ENCODE measurements around the gene P4HB. TPM values are rescaled to one million over a fixed set of nuclear protein-coding genes. Genes with fewer than 3 reads are reported as not detected.
A peak's percentile ranks its signal among the peaks of the same experiment; 100 is the strongest.

The P4HB gene
- total and polyA plus RNA-seq, 2 experiments from 2014 or later: 1,651 to 3,203 TPM

DNA sequence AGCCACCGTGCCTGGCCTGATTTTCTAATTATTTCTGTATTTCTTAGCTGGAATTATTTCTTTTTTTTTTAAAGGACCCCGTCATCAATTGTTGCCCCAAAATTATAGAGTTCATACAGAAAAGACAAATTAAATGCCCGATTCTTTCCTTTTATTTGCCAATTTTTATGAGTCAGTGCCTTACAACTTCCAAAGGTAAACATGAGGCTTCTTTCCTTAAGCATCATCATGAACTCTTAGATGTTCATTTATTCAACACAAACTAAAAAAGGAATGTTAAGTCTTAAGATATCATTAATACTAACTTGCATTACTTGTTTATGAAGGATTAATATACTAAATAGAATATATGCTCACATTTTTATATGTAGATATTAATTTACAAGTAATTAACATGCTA, 18.0 kb upstream of the P4HB start:
- Histone ChIP-seq H3K27me3 (replicated peaks; ENCODE audit: insufficient read depth) (no peaks in the 10 kb centered on the region), H3F3A (ENCODE audit: insufficient read depth) (peaks cover 15% of the 10 kb centered on the region), H3K36me3 (ENCODE audit: low read depth) (peaks cover 8% of the 10 kb centered on the region), H3K79me2 (ENCODE audit: insufficient read depth) (peaks cover 23% of the 10 kb centered on the region), H3K4me3 (no peak overlapping the region), H4K20me1 (ENCODE audit: insufficient read depth) (no peaks in the 10 kb centered on the region), H3K9me3 (ENCODE audit: low read depth) (no peaks in the 10 kb centered on the region), H3K4me1 (ENCODE audit: insufficient read depth) (no peaks in the 10 kb centered on the region), H3K9ac (no peak overlapping the region), H3K27ac (no peak overlapping the region), H3K4me2 (ENCODE audit: unreplicated experiment) (no peak overlapping the region), H3K9me2 (ENCODE audit: insufficient read depth) (no peaks in the 10 kb centered on the region), H2AFZ (no peak overlapping the region)
- TF ChIP-seq EZH2 (IDR thresholded peaks at IDR 0.05; ENCODE audit: insufficient read depth, poor library complexity, severe bottlenecking) (no peak), EZH2phosphoT487 (IDR thresholded peaks at IDR 0.05; ENCODE audit: insufficient read depth, low read depth) (no peak)
- WGBS, 2 experiments (ENCODE audit: low coverage in 1 of 2, low lambda C conversion rate in 2 of 2, missing lambda C conversion rate in 2 of 2): 91 to 96% methylated on average over 3 of the region's 3 CpGs
- in situ Hi-C loops (cut with MboI): no loop called here
- DNase-seq: no peak

- Histone ChIP-seq H3F3A (ENCODE audit: insufficient read depth) (peaks cover 22% of the 10 kb centered on the region), H3K4me3 (no peak overlapping the region), H2AFZ (no peak overlapping the region), H3K9me2 (ENCODE audit: insufficient read depth) (no peaks in the 10 kb centered on the region), H3K9me3 (ENCODE audit: low read depth) (no peaks in the 10 kb centered on the region), H3K36me3 (ENCODE audit: low read depth) (peaks cover 8% of the 10 kb centered on the region), H3K27ac (no peak overlapping the region), H3K79me2 (ENCODE audit: insufficient read depth) (peaks cover 23% of the 10 kb centered on the region), H3K27me3 (replicated peaks; ENCODE audit: insufficient read depth) (no peaks in the 10 kb centered on the region), H3K9ac (no peak overlapping the region), H3K4me1 (ENCODE audit: insufficient read depth) (peaks cover under 1% of the 10 kb centered on the region; the same call in 1 of the 2 replicates), H4K20me1 (ENCODE audit: insufficient read depth) (no peaks in the 10 kb centered on the region), H3K4me2 (ENCODE audit: unreplicated experiment) (no peak overlapping the region)
- in situ Hi-C loops (cut with MboI): no loop called here
- TF ChIP-seq EZH2 (IDR thresholded peaks at IDR 0.05; ENCODE audit: insufficient read depth, poor library complexity, severe bottlenecking) (no peak), EZH2phosphoT487 (IDR thresholded peaks at IDR 0.05; ENCODE audit: insufficient read depth, low read depth) (no peak)
- DNase-seq: no peak
- WGBS, 2 experiments (ENCODE audit: low coverage in 1 of 2, low lambda C conversion rate in 2 of 2, missing lambda C conversion rate in 2 of 2): 95 to 100% methylated on average over 5 of the region's 5 CpGs
Measured at GRCh38 chr17:81877569-81877968, 17.2 kb upstream of the P4HB start.

DNA sequence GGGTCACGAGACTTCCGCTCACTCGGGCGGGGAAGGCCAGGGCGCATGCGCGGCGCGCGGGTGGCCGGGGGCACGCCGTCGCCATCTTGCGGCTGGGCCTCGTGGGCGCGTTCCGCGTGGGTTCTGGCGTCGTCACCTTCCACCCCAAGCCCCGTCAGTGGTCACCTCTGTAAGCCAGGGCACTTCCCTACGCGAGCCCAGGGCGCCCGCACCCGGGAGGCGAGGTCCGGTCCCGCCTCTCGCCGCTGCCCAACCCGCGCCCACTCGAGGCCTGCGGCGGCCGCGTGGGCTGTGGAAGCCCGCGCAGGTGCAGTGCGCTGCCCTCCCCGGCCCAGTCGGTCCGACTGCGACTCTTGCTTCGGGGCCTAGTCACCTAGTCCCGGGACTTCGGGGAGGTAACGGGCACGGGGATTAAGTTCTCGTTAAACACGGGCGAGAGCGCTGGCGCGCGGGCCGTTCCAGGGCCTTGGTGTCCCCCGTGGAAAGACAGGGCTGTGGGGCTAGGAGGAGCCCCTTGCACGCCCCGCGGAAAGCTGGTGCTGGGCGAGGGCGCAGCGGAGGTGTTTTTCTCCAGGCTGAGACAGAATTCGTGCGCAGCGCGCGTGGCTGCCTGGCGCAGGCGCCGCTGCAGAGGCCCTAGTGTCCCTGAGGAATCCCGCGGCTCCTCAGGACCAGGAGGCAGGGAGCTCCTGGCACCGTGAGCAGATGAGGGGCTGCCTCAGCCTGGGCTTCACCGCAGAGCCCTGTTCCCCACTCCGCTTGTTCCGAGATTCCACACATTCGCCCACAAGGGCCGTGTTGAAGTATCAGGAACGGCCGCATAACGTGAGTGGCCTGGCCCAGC, 11.3 kb upstream of the P4HB start:
- H3K4me3 ChIP-seq: peak overlapping the region; percentile 86
- no peak for TF ChIP-seq EZH2 (IDR thresholded peaks at IDR 0.05; ENCODE audit: insufficient read depth, poor library complexity, severe bottlenecking)
- TF ChIP-seq EZH2phosphoT487 (IDR thresholded peaks at IDR 0.05; ENCODE audit: insufficient read depth, low read depth): no peak
- peak overlapping the region; percentile 75 for H2AFZ ChIP-seq
- 1 to 2% methylated on average over 65 to 85 of the region's 86 CpGs for WGBS, 2 experiments (ENCODE audit: low coverage in 1 of 2, low lambda C conversion rate in 2 of 2, missing lambda C conversion rate in 2 of 2)
- H3K4me2 ChIP-seq (ENCODE audit: unreplicated experiment): peak overlapping the region; percentile 78
- H3K9me2 ChIP-seq (ENCODE audit: insufficient read depth): no peaks in the 10 kb centered on the region
- H3K4me1 ChIP-seq (ENCODE audit: insufficient read depth): peaks cover 5% of the 10 kb centered on the region
- peak overlapping the region; percentile 96 for H3K9ac ChIP-seq
- DNase-seq: peak; percentile 95
- in situ Hi-C loops (cut with MboI): no loop called here
- no peaks in the 10 kb centered on the region for H3K27me3 ChIP-seq (replicated peaks; ENCODE audit: insufficient read depth)
- no peaks in the 10 kb centered on the region for H3K9me3 ChIP-seq (ENCODE audit: low read depth)
- H3F3A ChIP-seq (ENCODE audit: insufficient read depth): peaks cover 20% of the 10 kb centered on the region
- H3K79me2 ChIP-seq (ENCODE audit: insufficient read depth): peaks cover 43% of the 10 kb centered on the region
- H3K36me3 ChIP-seq (ENCODE audit: low read depth): no peaks in the 10 kb centered on the region
- no peaks in the 10 kb centered on the region for H4K20me1 ChIP-seq (ENCODE audit: insufficient read depth)
- H3K27ac ChIP-seq: peak overlapping the region; percentile 90

DNA sequence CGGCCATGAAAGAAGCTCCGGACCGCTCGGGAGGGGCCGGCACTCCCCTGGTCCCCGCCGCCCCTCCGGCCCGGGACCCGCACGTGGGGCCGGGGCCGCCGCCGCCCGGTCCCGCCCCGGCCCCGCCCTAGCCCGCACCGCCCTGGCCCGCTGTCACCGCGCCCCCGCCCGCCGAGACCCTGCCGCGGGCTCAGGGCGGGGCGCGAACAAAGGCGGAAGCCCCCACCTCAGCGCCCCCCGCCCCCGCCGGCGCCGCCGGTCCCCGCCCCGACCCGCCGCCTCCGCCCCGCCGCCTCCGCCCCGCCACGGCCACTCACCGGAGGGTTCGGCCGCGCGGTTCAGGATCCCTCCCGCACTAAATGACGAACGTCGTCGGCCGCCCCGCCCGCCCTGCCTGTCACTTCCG, 10.6 kb upstream of the P4HB start, which contains the start of gene ARHGDIA:
TSS of gene ARHGDIA (minus strand) at position 357 of the 406 bp plus-strand sequence. CDS start 1,407 bp downstream, outside the sequence.
- Histone ChIP-seq H2AFZ (peak within 1 kb of the TSS; percentile 75), H3K27ac (peak within 1 kb of the TSS; percentile 90), H3K4me2 (ENCODE audit: unreplicated experiment) (peak within 1 kb of the TSS; percentile 95), H3K36me3 (ENCODE audit: low read depth) (no peaks in the 10 kb centered on the region), H3K27me3 (replicated peaks; ENCODE audit: insufficient read depth) (no peaks in the 10 kb centered on the region), H3F3A (ENCODE audit: insufficient read depth) (peaks cover 26% of the 10 kb centered on the region), H3K4me1 (ENCODE audit: insufficient read depth) (peaks cover 5% of the 10 kb centered on the region), H3K4me3 (peak within 1 kb of the TSS; percentile 94), H3K9ac (peak within 1 kb of the TSS; percentile 98), H3K79me2 (ENCODE audit: insufficient read depth) (peaks cover 47% of the 10 kb centered on the region), H3K9me3 (ENCODE audit: low read depth) (no peaks in the 10 kb centered on the region), H4K20me1 (ENCODE audit: insufficient read depth) (no peaks in the 10 kb centered on the region), H3K9me2 (ENCODE audit: insufficient read depth) (no peaks in the 10 kb centered on the region)
- 1% methylated on average over 29 of the region's 64 CpGs; no CpG with 5 or more reads in 1 of the 2 experiments for WGBS, 2 experiments (ENCODE audit: low coverage in 1 of 2, low lambda C conversion rate in 2 of 2, missing lambda C conversion rate in 2 of 2)
- DNase-seq: no peak
- TF ChIP-seq EZH2 (IDR thresholded peaks at IDR 0.05; ENCODE audit: insufficient read depth, poor library complexity, severe bottlenecking) (no peak), EZH2phosphoT487 (IDR thresholded peaks at IDR 0.05; ENCODE audit: insufficient read depth, low read depth) (no peak)
- in situ Hi-C loops (cut with MboI): no loop called here

Measured in GM23248 (cell line).